Uterus (tissue), 4 donors: Measurements from ENCODE around the gene CALML6. TPM values are rescaled to one million over a fixed set of nuclear protein-coding genes. Genes with fewer than 3 reads are reported as not detected.

Experiments
- DNase-seq, 2 donors: peaks; one replicate each; pipeline ENCODE4 v3.0.0-alpha.2; 2019 to 2020
- H3K27ac ChIP-seq, 2 donors: fragments of 200-600 bp; sonication (generic); 1 replicate in 1 of 2; 2 replicates in 1 of 2; pipeline ENCODE4 v1.5.1; 2016 to 2018
- H3K27me3 ChIP-seq, 2 donors: fragments of 200-600 bp; sonication (generic); one replicate each; pipeline ENCODE4 v1.5.1; 2018 to 2019; ENCODE audit warnings: control low read depth in 1 of 2
- H3K36me3 ChIP-seq, 2 donors: fragments of 200-600 bp; sonication (generic); one replicate each; pipeline ENCODE4 v1.5.1; 2019; ENCODE audit warnings: control low read depth in 1 of 2
- H3K4me1 ChIP-seq, 2 donors: fragments of 200-600 bp; sonication (generic); one replicate each; pipeline ENCODE4 v1.5.1; 2018 to 2019; ENCODE audit warnings: control low read depth in 1 of 2
- H3K4me3 ChIP-seq, 2 donors: fragments of 200-600 bp; sonication (generic); 1 replicate in 1 of 2; 2 replicates in 1 of 2; pipeline ENCODE4 v1.5.1; 2018 to 2019; ENCODE audit warnings: mild to moderate bottlenecking in 1 of 2
- H3K9me3 ChIP-seq, 2 donors: fragments of 200-600 bp; sonication (generic); one replicate each; pipeline ENCODE4 v1.5.1; 2019; ENCODE audit warnings: control low read depth in 1 of 2
- POLR2A ChIP-seq, 2 donors: fragments of 450-650 bp; IDR thresholded peaks; one replicate each; pipeline ENCODE4 v1.6.1; 2016; ENCODE audit warnings: antibody characterized with exemption in 2 of 2, mild to moderate bottlenecking in 1 of 2, moderate library complexity in 1 of 2
- intact Hi-C: fragments of 100-400 bp; cut with DNase I; formaldehyde crosslinking; loops from one replicate; pipeline ENCODE4 v1.15.1; 2023; ENCODE audit warnings: low total_unique reads
- total RNA-seq, 4 donors: library from RNA; depleted of rRNA in 3 of 4; stranded (reverse); fragments of >200 nt in 3 of 4; gene quantifications; one replicate each; pipeline versions ENCODE4 v1.1.0 to v1.2.4, GENCODE V29; 2014 to 2023
- TF ChIP-seq, protein P1 (sequence below), 4 experiments: fragments of 200-600 bp in 2 of 4; fragments of 450-650 bp in 2 of 4; sonication (generic) in 2 of 4; IDR thresholded peaks; one replicate each; pipeline ENCODE4 v1.5.1; 2016 to 2019; ENCODE audit warnings: antibody characterized with exemption in 4 of 4, mild to moderate bottlenecking in 2 of 4, moderate library complexity in 1 of 4
- donor health status: DM: yes; HTN: yes; CAD: no.

The CALML6 gene
- total RNA-seq, 4 donors from 2014 or later, result 0.58 TPM; not detected in 3

DNA sequence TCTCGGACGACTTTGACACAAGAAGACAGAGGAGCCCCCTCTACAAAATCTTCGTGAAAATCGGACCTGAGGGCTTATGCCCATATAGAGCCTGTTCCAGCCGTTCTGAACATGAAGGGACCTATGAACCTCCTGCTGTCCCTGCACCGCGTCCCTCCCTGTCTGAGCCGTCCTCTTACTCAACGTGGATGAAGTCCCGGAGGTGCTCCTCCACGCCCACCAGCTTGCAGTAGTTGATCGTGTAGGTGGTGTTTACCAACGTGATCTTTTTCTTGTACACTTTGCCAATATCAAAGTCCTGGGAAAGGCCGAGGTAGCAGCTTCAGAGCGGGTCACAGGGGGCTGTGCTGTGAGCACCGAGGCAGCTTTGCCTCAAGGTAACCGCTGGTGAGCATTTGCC, 48.5 kb downstream of the CALML6 start:
- H3K4me1 ChIP-seq, result no peaks in the 10 kb centered on the region
- intact Hi-C loops, result no loop called here
- no peak for DNase-seq
- TF ChIP-seq POLR2A (IDR thresholded peaks at IDR 0.05), result no peak
- TF ChIP-seq, protein P1, sequence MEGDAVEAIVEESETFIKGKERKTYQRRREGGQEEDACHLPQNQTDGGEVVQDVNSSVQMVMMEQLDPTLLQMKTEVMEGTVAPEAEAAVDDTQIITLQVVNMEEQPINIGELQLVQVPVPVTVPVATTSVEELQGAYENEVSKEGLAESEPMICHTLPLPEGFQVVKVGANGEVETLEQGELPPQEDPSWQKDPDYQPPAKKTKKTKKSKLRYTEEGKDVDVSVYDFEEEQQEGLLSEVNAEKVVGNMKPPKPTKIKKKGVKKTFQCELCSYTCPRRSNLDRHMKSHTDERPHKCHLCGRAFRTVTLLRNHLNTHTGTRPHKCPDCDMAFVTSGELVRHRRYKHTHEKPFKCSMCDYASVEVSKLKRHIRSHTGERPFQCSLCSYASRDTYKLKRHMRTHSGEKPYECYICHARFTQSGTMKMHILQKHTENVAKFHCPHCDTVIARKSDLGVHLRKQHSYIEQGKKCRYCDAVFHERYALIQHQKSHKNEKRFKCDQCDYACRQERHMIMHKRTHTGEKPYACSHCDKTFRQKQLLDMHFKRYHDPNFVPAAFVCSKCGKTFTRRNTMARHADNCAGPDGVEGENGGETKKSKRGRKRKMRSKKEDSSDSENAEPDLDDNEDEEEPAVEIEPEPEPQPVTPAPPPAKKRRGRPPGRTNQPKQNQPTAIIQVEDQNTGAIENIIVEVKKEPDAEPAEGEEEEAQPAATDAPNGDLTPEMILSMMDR (IDR thresholded peaks at IDR 0.05), result no peak
- no peak overlapping the region for H3K27ac ChIP-seq
- no peaks in the 10 kb centered on the region for H3K9me3 ChIP-seq
- no peak overlapping the region for H3K4me3 ChIP-seq
- H3K36me3 ChIP-seq, result no peaks in the 10 kb centered on the region
- H3K27me3 ChIP-seq, result no peaks in the 10 kb centered on the region

DNA sequence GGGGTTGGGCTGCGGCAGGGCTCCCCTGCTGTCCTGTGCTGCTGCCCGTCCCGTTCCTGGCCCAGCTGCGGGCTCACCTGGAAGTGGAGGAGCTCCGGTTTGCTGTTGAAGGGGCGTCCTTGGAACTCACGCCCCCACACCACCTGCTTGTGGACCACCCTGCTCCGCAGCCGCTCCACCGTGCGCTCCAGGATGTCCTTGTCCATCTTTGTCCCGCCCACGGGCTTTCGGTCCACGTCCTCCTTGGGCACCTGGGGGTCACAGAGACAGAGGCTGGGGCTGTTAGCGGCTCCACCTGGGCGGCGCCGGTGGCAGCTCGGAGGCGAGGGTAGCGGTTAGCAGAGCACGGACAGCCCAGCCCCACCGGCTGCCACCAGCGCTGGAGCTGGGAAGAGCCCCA, 49.8 kb downstream of the CALML6 start:
- DNase-seq, result no peak
- H3K4me3 ChIP-seq, result no peak overlapping the region
- no peak for TF ChIP-seq POLR2A (IDR thresholded peaks at IDR 0.05)
- TF ChIP-seq, protein P1 (IDR thresholded peaks at IDR 0.05), result no peak
- H3K9me3 ChIP-seq, result no peaks in the 10 kb centered on the region
- intact Hi-C loops, result no loop called here
- H3K4me1 ChIP-seq, result no peaks in the 10 kb centered on the region
- no peaks in the 10 kb centered on the region for H3K36me3 ChIP-seq
- no peaks in the 10 kb centered on the region for H3K27me3 ChIP-seq
- H3K27ac ChIP-seq, result no peak overlapping the region

DNA sequence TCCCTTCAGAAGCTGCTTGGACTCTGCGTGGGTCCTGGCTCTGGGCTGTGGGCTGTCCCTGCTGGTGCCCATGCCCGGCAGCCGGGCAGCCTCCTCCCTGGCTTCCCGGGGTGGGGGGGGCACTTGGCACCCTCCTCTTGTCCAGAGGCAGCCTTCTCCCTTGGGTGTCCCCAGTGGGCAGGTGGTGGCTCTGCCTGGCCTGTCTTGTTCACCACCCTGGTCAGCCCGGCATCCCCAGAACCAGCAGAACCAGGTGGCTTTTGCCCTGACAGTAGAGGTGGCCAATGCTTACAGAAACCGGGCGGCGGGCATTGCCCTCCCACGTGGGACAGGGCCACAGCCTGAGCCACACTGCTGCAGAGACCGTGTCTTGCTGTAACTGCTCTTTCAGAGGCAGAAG, 50.5 kb downstream of the CALML6 start:
- TF ChIP-seq, protein P1 (IDR thresholded peaks at IDR 0.05), result no peak
- no peak for TF ChIP-seq POLR2A (IDR thresholded peaks at IDR 0.05)

DNA sequence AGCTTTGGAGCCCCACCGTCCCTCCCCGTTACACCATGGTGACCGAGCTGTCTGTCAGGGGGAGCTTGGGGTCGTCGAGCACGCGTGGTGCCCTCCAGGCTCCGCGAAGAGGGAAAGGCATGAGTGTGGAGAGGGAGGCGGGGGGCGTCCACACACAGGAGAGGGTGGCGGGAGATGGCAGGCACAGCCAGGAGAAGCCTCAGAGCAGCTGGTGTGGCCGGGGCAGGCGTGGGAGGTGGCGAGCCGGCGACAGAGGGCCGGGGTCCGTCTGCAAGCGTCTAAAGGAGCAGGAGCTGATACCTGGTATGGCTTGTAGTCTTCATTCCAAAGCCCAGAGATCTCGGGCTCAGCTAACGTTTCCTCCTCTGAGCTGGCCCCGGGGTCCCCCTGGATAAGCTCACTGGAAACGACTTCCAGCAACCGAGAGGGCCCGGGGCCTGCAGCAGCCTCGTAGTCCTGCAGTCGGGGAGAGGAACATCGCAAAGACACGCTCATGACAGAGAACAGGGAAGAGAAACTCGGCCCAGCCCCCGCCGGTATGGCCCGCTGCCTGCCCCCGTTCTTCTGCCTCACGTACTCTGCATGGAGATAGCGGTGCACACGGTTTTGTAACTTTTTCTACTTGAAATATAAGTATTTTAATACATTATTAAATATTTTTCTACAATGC, 51.1 kb downstream of the CALML6 start:
- H3K4me3 ChIP-seq, result no peak overlapping the region
- H3K9me3 ChIP-seq, result no peaks in the 10 kb centered on the region
- no peak for TF ChIP-seq POLR2A (IDR thresholded peaks at IDR 0.05)
- no peaks in the 10 kb centered on the region for H3K4me1 ChIP-seq
- no peak for DNase-seq
- intact Hi-C loops, result no loop called here
- H3K27me3 ChIP-seq, result no peaks in the 10 kb centered on the region
- no peak overlapping the region for H3K27ac ChIP-seq
- H3K36me3 ChIP-seq, result no peaks in the 10 kb centered on the region

More for the DNA sequence above, 50.5 kb downstream of the CALML6 start:
- Histone ChIP-seq H3K36me3 (no peaks in the 10 kb centered on the region), H3K4me1 (no peaks in the 10 kb centered on the region), H3K27me3 (no peaks in the 10 kb centered on the region), H3K9me3 (no peaks in the 10 kb centered on the region), H3K27ac (no peak overlapping the region), H3K4me3 (no peak overlapping the region)
- DNase-seq, result no peak
- intact Hi-C loops, result no loop called here

Other genes with a start within 250 kb of the CALML6 start
- 10 to 100 TPM; 19.1 to 59.2 (median 52.5) TPM for gene SLC35E2B, start 222.5 kb upstream of the CALML6 start, total RNA-seq
- 10 to 100 TPM in 2 of 4 donors, 1 to 10 TPM in 2; 1.8 to 60.0 (median 7.5) TPM for gene CDK11A, start 190.9 kb upstream of the CALML6 start, total RNA-seq
- 10 to 100 TPM; 40.1 to 76.9 (median 51.8) TPM for gene NADK, start 136.8 kb upstream of the CALML6 start, total RNA-seq
- gene GNB1, start 24.2 kb upstream of the CALML6 start, total RNA-seq, result 100 to 1,000 TPM in 2 of 4 donors, 10 to 100 TPM in 2; 50.2 to 320 (median 104) TPM
- gene TMEM52, start 4.0 kb downstream of the CALML6 start, total RNA-seq, result 1 to 10 TPM in 1 of 4 donors, not detected in 3; 1.7 TPM
- gene CFAP74, start 88.5 kb downstream of the CALML6 start, total RNA-seq, result 1 to 10 TPM in 1 of 4 donors, under 1 TPM in 1, not detected in 2; 0.64 to 1.0 TPM
- under 1 TPM in 1 of 4 donors, not detected in 3; 0.83 TPM for gene GABRD, start 104.1 kb downstream of the CALML6 start, total RNA-seq
- 1 to 10 TPM in 3 of 4 donors, under 1 TPM in 1; 0.29 to 8.8 (median 3.9) TPM for gene PRKCZ, start 135.2 kb downstream of the CALML6 start, total RNA-seq